Left hindlimb (tissue), 1 donor: ENCODE measurements around the gene ARL15.
"Not testable (repeated sequence)": the region's sequence is repeated elsewhere in the genome, so short reads cannot be mapped to it uniquely, and the experiment has no call there.

ENCODE experiments used
- DNase-seq: peaks from one replicate; pipeline ENCODE4 v3.0.0-alpha.2; 2018

The ARL15 gene

DNA sequence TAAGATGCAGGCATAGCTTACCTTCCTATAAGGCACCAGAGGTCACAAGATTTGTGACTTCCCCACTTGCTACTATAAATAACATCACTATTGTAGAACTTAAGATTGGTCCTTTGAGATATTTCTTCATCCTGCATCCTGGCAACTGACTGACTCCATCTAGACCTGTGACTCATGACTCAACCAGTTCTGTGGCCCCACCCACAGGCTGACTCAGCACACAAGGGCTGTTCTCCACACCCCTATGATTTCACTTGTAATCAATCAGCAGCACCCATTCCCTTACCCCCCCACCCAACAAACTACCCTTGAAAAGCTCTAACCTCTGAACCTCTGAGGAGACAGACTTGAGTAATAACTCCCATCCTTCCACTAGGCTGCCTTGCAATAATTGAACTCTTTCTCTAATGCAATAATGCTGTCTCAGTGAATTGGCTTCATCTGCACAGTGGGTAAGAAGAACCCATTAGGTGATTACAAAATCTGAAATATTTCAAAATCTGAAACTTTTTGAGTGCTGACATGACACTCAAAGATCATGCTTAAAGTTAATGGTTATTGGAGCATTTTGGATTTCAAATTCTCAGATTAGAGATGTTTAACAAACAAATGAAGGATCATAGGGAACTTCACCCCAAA lies 296.7 kb downstream of the ARL15 start:
- DNase-seq = no peak

DNA sequence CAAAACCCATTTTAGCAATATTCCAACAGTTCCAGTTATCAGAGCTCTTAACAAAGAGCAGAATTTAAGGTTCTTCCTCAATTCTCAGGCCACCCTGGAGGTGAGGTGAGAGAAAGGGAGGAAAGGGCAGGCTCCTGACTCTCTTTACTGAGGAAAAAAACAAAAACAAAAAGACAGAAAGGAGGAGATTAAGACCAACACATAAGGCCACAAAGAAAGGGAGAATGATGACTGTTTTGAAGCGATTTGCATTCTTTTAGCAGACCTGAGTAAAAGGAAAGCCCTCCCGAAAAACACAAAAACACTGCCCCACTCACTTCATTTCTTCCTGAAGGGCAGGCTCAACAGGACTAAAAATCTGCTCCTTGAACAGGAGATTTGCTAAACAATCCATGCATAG lies 300.5 kb downstream of the ARL15 start:
- DNase-seq = no peak

DNA sequence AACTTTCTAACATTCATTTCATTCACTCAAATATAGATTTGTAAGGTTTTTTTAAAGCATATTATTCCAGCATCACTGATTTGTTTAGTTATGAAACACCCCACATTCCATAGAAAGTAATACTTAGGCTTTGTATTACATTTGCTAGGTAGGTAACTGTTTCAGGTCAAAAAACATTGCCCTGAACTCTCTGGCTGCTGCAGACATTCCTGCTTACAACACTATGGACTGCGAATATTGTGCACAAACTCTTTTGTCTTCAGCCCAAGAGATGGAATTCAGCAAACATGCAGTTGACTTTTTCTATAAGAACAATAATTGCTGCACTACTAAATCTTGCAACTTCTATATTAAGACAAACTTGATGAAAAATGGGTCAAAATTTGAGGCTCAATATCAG lies 301.0 kb downstream of the ARL15 start:
- no peak for DNase-seq

DNA sequence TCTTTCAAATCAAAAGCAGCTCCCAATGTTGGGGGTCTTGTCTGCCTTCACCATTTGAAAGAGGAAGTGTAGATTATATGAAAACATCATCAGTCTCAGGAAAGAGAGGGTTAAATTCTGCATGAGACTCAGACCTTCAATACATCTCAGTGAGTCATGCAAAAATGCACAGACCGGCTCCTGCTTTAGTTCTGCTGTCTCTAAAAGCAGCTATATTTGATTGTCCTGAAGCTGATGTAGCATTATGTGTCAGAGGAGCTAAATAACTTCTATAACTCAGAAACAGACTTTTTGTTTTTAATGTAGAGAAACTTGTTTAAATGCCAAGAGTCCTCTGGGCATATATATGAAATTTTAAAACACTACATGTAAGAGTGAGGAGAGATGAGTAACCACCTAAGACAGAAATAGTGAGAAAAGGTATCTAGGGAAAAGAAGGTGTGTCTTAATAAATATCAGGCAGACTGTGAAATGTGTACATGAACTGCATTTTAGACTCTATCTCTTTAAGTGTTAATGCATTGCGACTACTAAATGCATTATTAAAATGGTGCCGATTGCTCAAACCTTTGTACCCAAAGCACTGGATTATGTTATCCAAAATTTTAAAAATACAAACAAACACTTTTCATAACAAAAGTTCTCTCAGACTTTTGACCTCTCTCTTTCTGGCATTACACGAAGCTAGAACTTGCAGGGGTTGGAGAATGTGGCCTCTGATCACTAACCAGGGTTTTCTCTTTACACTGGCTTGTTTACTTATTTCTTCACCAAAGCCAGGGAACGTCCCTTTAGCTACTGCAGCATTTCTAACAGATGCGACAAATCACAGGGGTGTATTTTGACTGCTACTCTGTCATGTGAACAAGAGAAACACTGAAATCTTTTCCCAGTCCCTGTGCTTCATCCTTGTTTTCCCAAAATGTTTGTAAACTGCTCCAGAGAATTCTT lies 302.3 kb downstream of the ARL15 start:
- DNase-seq = no peak

DNA sequence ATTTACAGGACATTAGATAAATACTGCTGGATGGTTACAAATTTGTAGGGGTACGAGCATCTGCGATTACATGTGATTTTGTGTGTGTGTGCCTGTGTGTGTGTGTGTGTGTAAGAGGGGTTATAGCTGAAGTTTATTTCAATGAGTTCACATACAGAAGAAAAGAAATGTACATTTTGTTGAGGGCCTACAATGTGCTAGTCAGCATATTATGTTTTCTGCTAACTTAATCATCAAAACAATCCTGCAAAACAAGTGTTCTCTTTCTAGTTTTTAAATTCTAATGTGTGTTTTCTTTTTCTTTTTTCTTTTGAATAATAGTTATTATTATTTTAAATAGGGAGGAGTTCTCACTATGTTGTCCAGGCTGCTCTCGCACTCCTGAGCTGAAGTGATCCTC lies 305.7 kb downstream of the ARL15 start:
- no peak for DNase-seq

DNA sequence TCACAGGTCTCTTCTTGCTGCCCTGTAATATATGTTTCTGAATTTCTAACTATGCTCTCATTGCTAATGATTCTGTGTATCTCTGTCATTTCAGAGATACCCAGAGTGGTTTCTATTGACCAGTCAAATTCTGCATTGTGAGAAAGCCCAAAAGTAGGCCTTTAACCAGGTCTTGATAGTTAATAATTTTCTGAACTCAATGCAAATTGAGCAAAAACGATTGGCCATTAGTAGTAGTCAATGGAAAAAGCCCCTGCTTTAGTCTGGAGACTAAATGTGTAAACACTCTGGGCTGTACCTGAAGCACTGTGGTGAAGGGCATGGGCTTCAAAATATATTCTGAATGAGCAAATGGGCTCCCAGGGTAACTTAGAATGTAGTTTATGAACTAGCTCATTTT lies 307.6 kb downstream of the ARL15 start:
- DNase-seq = no peak

DNA sequence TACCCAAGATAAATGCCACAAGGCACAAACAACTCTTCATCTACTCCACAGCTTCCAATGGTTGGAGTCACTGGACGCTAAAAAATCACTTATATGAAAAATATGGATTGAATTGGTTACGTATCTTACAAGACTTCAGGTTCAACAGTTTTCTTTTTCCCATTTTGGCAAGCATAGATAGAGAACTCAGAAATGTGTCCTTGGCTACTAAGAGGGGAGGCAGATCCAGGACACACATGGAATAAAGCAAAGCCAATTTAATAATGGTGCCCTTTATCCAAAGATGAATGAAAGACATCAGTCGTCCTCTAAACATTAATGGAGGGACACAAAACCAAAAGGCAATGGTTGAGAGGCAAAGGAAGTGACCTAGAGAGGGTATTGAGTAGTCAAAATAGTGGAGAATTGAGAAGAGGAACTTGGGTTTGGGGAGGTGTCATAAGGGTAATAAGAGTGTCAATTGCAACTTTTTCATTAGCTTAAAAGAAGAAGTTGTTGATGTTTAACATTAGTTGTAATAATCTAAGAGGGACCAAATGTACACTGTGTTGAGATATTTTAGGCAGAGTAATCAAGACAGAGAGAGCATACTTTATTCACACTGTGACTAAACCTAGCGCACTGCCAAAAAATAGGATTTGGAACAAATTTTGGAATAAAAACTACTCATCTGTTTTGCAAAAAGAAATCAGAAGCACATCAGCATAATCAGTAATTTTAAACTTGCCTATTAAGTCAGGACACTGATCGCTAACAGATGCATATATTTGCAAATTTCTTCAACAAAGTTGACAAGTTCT lies 308.2 kb downstream of the ARL15 start:
- DNase-seq = no peak

DNA sequence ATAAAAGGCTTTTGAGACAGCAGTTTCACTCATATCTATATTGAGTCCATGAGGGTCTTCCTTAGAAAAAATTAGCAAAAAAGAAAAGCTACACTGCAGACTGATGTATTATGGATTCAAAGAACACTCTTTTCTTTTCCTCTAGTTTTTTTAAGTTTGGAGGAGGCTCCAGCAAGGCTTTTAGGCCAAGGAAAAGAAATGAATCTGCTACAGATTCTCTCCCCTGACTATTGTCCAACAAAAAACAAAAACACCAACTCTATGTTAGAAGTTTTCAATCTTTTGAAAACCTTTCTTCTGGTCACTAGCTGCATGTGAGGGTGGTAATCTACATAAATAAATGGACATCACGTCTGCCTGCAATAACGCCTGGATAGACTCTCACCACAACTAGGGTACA lies 310.4 kb downstream of the ARL15 start:
- DNase-seq = no peak

DNA sequence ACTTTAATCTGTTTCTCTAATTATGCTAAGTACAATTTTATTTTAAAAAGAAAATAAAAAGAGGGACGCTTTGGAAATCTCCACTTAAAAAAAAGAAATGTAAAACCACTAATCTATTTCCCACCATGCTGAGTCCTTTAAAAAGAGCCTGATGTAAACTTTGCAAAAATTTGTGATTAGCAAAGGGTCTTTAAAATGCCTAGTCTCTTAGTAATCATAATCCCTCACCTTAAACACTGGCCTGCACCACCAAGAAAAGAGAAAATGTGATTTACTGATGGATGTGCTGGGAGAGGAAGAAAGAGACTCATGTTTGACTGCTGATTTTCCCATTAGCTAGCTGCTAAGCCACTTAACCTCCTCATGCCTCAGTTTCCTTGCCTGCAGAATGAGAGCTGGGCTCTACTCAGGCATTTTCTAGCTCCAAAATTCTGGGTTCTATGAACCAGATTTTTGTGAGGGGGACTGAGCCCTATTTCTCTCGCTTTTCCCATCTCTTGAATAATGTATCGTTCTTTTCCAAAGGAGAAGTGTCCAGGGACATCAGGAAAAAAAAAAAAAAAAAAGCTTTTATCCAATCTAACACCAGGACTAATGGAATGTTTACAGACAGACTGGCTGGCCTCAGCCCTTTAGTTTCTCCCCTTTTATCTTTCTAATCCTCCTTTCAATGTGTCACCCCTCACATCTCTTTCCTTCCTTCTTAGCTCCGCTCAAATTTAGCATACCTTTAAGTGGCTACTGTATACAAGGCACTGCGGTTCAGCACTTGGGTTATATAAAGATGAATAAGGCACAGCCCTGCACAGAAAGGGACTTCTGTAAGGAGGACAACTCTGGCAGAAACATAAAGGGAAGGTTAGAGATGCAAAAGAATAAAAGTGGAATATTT lies 312.4 kb downstream of the ARL15 start:
- DNase-seq = no peak

DNA sequence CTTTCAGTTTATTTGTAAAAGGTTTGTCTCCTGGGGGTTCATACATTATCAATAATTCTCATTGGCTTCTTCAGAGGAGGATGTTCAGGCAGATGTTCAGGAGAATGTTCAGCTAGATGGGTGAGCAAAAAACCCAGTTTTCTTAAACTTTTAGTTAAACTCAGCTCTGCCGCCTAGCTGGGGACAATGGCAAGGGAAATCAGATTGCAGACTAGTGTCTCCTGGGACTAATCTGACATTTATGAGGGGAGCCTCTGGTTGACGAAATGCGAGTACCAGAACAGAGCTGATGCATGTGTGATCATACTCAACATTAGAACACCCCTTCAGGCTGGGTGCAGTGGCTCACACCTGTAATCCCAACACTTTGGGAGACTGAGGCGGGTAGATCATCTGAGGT lies 314.4 kb downstream of the ARL15 start:
- no peak for DNase-seq

DNA sequence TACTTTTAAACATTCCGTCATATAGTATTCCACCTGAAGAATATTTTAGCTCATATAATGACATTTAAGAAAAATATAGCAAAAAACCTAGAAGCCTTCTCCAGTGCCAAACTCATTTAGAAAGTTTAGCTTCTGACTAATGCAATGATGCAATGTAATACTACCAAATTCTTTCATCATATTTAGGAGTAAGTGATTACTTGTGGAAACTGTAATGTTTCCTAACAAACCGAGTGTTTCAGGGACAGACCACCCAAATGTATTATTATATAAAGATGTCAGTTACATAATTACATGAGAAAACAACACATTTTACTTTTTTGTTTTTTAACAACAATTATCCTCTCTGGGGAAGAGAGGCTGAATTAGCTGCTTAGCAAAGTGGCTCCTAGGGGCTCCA lies 316.2 kb downstream of the ARL15 start:
- no peak for DNase-seq

DNA sequence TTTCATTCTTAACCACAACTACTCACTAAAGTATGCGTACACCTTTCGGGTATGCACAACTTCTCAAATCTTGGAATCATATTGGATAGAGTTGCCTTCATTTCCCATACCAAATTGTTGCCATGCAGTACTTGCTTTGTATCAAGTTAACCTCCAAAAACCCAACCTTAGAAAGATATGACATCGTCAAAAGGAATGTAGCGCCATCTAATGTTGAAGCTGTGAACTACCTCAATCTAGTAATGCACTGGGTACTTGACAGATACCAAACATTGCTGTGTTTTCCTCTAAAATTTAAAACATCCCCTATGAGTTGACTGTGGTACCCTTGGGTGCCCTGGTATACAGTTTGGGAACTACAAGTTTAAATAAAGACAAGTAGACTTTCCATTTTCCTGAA lies 318.4 kb downstream of the ARL15 start:
- DNase-seq = no peak

DNA sequence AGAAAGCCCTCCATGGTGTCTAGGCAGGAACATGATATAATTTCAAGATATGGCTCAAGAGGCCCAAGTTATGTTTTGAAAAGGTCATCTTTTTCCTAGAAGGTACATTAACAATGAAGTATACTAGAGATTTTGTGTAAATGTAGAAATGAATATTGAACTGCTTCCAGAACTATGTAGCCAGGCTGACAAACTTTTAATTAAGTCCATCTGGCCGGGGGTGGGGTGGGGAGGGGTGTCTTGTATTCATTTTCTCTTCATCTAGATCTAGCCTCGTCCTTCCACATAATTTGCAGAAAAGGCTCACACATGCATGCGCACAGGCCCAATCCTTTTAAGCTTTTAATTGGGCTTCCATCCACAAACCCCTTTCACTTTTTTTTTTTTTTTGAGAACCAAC lies 323.3 kb downstream of the ARL15 start:
- no peak for DNase-seq

DNA sequence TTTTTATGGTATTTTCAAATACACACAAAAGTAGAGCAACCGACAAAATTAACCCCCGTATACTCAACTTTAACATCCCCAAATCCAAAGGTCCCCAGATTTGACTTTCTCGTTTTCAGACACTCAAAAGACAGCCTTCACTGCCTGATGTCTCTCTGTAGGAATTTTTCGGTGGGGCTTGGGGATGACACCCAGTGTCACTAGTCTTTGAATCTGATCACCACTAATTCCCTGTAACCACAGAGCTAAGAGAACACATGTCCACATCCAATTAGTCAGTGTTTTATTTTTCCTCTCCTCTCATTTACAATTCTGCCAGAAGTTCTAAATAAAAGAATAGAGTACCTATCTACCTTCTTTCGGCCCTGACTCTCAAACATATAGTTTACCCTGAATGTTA lies 324.6 kb downstream of the ARL15 start:
- no peak for DNase-seq

DNA sequence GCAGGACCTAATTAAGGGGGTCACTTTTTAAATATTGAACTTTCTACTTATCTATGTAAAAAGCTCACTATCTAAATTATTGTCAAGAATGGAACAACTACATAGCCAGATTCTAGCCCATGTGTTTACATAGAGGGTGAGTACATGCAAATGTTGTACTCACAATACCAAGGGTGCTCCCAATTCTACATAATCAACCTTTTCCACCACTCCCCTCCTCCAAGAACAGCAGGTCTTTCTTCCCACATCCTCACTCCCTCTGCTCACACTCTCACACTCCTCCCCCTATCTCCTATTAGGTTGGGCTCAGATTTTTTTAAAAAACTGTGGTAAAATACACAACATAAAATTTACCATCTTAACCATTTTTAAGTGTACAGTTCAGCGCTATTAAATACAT lies 325.4 kb downstream of the ARL15 start:
- no peak for DNase-seq

DNA sequence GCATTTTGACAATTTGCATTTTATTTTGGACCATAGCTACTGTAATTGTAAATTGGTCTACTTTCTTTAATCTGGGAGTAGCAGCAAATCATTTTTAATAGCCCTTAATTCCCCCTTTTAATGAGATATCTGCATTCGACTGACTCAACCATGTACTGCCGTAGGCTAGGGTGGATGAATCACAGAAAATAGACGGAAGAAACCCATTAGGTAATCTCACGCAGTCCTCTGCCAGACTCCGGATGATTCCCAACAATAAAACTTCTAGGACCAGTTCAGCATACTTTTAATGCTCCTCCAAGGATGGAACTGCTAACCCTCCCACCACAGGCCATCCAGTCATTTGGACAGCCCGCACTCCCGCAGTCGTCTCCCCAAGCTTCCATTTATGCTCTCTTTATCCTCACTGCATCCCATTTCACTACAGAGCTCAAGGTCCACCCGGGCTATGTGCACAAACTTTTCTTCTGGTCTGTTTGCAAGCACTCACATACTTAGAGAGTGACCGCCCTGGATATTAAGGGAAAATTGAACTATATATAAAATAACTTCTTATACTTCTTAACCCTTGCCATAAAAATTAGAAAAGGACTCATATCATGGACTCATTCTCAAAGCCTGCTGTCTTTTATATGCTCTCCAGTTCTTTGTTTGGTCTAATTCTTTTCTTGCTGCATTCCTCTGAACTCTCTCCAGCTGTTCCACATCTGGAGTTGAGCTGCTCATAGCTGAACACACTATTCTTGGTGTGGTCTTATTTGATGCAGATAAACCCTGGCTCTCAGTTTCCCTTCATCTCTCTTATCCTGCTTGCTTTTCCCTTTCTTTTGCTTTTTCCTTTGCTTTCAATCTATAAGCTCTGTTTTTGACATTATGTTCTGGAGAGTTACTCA lies 326.6 kb downstream of the ARL15 start:
- no peak for DNase-seq

DNA sequence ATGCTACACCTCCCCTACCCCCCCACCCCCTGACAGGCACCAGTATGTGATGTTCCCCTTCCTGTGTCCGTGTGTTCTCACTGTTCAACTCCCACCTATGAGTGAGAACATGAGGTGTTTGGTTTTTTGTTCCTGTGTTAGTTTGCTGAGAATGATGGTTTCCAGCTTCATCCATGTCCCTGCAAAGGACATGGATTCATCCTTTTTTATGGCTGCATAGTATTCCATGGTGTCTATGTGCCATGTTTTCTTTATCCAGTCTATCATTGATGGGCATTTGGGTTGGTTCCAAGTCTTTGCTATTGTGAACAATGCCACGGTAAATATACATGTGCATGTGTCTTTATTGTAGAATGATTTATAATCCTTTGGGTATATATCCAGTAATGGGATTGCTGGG lies 328.1 kb downstream of the ARL15 start:
- DNase-seq = not testable (repeated sequence)

DNA sequence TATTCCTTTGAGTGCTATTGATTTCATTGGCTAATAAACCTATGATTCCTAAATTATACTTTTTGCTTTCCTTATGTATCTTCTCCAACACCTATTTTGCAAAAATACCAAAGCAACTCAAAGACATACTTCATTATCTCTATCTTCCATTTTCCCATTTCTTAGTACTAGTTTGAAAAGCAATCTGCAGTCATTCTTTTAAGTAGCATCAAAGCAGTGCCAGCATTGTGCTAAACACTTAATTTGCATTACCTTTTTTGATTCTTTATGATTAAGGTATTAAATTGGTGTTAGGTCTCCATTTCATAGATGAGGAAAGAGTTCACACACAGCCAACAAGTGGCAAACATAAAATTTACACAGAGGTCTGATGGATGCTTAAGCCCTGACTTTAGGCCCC lies 330.3 kb downstream of the ARL15 start:
- no peak for DNase-seq

DNA sequence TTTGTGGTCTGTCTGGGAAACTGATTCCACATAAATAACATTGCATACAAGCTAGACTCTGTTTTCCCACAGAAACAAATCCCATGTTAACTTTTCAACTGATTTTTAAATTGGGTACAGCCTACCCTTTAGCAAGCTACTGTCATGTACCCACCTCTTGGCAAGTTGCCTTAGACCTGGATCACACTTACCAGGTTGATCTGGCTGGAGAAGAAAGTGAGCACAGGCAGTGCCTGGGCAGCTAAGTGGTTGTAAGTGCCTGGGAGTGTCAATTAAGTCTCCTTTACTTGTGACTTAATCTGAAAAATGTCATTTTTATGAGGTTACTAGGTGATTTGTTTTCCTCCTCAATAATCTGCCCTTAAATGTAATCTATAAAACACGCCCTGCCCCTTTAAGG lies 336.4 kb downstream of the ARL15 start:
- no peak for DNase-seq

DNA sequence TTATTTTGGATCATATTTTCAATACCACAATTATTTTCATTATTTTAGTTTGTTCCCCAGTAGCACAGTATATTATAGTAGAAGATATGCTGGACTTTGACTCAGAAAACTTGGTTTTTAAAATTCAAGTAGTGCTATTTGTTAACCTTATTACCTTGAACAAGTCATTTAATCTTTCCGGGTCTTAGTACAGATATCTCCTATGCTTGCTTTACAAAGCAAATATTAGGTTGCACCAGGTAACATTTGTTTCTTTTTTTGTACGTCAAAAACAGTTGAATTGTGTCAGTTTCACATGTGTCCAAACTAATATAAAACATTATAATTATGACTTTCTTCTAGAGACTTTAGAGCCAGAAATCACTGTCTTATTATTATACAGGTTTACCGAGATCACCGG lies 338.1 kb downstream of the ARL15 start:
- no peak for DNase-seq

DNA sequence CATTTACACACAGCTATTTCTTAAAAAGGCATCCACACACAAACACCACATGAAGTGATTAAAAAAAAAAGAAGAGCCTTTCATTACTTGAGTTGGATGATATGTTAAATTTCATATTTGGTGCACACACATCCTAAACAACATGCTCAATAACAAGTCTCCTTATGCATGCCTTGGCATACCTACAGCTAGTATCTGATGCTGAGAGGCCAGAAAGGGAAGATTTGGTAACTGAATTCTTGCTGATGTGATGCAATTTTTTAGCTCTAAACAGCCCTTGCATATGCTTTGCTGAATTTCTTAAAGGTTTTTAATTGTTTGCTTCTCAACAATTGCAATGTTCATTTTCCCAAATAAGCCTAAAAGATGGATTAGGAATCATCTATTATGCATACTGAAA lies 338.8 kb downstream of the ARL15 start:
- DNase-seq = no peak

DNA sequence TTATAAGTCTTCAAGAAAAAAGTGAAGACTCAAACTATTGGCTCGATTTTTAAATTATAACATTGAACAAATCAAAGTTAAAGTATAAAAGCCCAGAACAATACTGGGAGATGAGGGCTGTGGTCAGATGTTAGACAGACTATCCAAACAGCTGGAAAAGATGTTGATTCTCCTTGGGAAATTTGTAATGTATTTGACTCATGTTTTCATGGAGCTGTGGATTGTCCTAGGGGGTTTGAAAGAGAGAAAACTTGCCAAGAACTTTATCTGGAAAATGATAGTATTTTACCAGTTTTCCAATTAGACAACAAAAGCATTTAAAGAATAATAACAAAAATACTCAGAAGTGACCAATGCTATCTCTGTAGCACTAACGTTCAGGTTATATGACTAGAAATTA lies 339.2 kb downstream of the ARL15 start:
- DNase-seq = no peak
